Endothelial cell of umbilical vein (primary cell): ENCODE data around the gene MGAT1. TPM values are rescaled to one million over a fixed set of nuclear protein-coding genes. Genes with fewer than 3 reads are reported as not detected.

Source experiments
- BruUV-seq: library from RNA; stranded (reverse); fragments of 400-500 nt; replicated peaks from 2 replicates; lab custom pipeline; 2021; lab: Mats Ljungman, UMichigan
- CTCF ChIA-PET: fragments of 300-600, 350-600 bp; sonication (Branson Sonifier 250); formaldehyde crosslinking; loops from one replicate; lab custom pipeline; 2021; ENCODE audit warnings: antibody characterized with exemption, inconsistent platforms; lab: Charles Lee
- POLR2A ChIA-PET: fragments of 300-600, 350-600 bp; sonication (Branson Sonifier 250); formaldehyde crosslinking; loops from one replicate; lab custom pipeline; 2021; ENCODE audit warnings: antibody characterized with exemption, inconsistent platforms; lab: Charles Lee
- DNase-seq: peaks from one replicate; pipeline ENCODE4 v3.0.0-alpha.2; 2011; ENCODE audit warnings: low read depth, low spot score
- FAIRE-seq: peaks from 2 replicates; lab custom pipeline; 2011; peaks lifted over from hg19 to GRCh38; lab: Jason Lieb, UNC
- H2AFZ ChIP-seq: 2 replicates; pipeline ENCODE4 v1.6.0; 2012; ENCODE audit warnings: low read depth, low read length, control low read depth, inconsistent platforms
- H3K27ac ChIP-seq: 2 replicates; pipeline ENCODE4 v1.5.1; 2011; ENCODE audit warnings: low read depth, mild to moderate bottlenecking, control low read depth, low read length, moderate library complexity; ENCODE audit not compliant: insufficient read depth
- H3K27me3 ChIP-seq, 2 experiments: 2 replicates each; pipeline versions ENCODE4 v1.6.0 to v1.6.1; 2011; ENCODE audit warnings: low read length in 2 of 2, mixed read lengths in 1 of 2; ENCODE audit not compliant: control insufficient read depth in 2 of 2, insufficient read depth in 2 of 2
- H3K36me3 ChIP-seq, 2 experiments: 2 replicates in 1 of 2; 3 replicates in 1 of 2; pipeline ENCODE4 v1.5.1; 2011; ENCODE audit warnings: low read length in 2 of 2, mild to moderate bottlenecking in 1 of 2, moderate library complexity in 1 of 2; ENCODE audit not compliant: control insufficient read depth in 2 of 2, insufficient read depth in 2 of 2; ENCODE audit errors: extremely low read depth in 1 of 2
- H3K4me1 ChIP-seq: 3 replicates; pipeline ENCODE4 v1.5.1; 2011; ENCODE audit warnings: mild to moderate bottlenecking, low read length; ENCODE audit not compliant: control insufficient read depth, insufficient read depth; ENCODE audit errors: extremely low read depth
- H3K4me2 ChIP-seq: 2 replicates; pipeline ENCODE4 v1.6.1; 2011; ENCODE audit warnings: low read length, control low read depth, mixed read lengths; ENCODE audit not compliant: insufficient read depth
- H3K4me3 ChIP-seq, 3 experiments: fragments of 200-600 bp in 1 of 3; sonication (generic), shearing (Covaris generic) in 1 of 3; replicated peaks in 1 of 3; 2 replicates each; pipeline ENCODE4 v1.5.1; 2011 to 2016; ENCODE audit warnings: control low read depth in 3 of 3, low read length in 3 of 3, mild to moderate bottlenecking in 2 of 3, inconsistent platforms in 1 of 3, low read depth in 1 of 3, moderate library complexity in 1 of 3; ENCODE audit not compliant: insufficient read depth in 1 of 3
- H3K79me2 ChIP-seq: 2 replicates; pipeline ENCODE4 v1.6.0; 2012; ENCODE audit warnings: low read length, inconsistent platforms; ENCODE audit not compliant: control insufficient read depth, insufficient read depth
- H3K9ac ChIP-seq: replicated peaks from 2 replicates; pipeline ENCODE3; 2011; ENCODE audit warnings: low read length, control low read depth; ENCODE audit not compliant: insufficient read depth; ENCODE audit errors: extremely low read depth
- H3K9me1 ChIP-seq: replicated peaks from 3 replicates; pipeline ENCODE4 v1.6.0; 2011; ENCODE audit warnings: mild to moderate bottlenecking, low read length; ENCODE audit not compliant: control insufficient read depth, insufficient read depth; ENCODE audit errors: extremely low read depth
- H3K9me3 ChIP-seq: replicated peaks from 2 replicates; pipeline ENCODE4 v1.5.1; 2012; ENCODE audit warnings: low read length, inconsistent platforms; ENCODE audit not compliant: control insufficient read depth, insufficient read depth
- H4K20me1 ChIP-seq: replicated peaks from 2 replicates; pipeline ENCODE3; 2011; ENCODE audit warnings: mild to moderate bottlenecking, low read length; ENCODE audit not compliant: control insufficient read depth, insufficient read depth; ENCODE audit errors: extremely low read depth
- EZH2 ChIP-seq: IDR thresholded peaks from 2 replicates; pipeline ENCODE4 v1.6.1; 2012; ENCODE audit warnings: borderline replicate concordance, low read depth, mild to moderate bottlenecking, moderate library complexity, low read length, inconsistent platforms; ENCODE audit not compliant: severe bottlenecking
- FOS ChIP-seq: IDR thresholded peaks from 2 replicates; pipeline ENCODE4 v1.6.1; 2011; ENCODE audit warnings: mild to moderate bottlenecking, low read length, moderate library complexity, borderline replicate concordance; ENCODE audit not compliant: insufficient read depth
- GATA2 ChIP-seq: IDR thresholded peaks from 2 replicates; pipeline ENCODE4 v1.7.0; 2011; ENCODE audit warnings: low read depth, mild to moderate bottlenecking, moderate library complexity, mixed read lengths, low read length; ENCODE audit not compliant: insufficient read length, insufficient read depth
- JUN ChIP-seq: IDR thresholded peaks from 2 replicates; pipeline ENCODE4 v1.6.1; 2011; ENCODE audit warnings: borderline replicate concordance, low read depth; ENCODE audit not compliant: insufficient read length, insufficient read depth
- MYC ChIP-seq: IDR thresholded peaks from one replicate; pipeline ENCODE4 v1.6.1; 2011; ENCODE audit warnings: mild to moderate bottlenecking, low read depth, low read length
- POLR2A ChIP-seq: IDR thresholded peaks from 2 replicates; pipeline ENCODE4 v1.6.1; 2012; ENCODE audit warnings: low read depth, mild to moderate bottlenecking, control low read depth, low read length
- POLR2AphosphoS5 ChIP-seq: IDR thresholded peaks from 2 replicates; pipeline ENCODE4 v1.6.1; 2012; ENCODE audit warnings: low read depth, mild to moderate bottlenecking, control low read depth, low read length, moderate library complexity; ENCODE audit not compliant: insufficient read depth
- dilution Hi-C: fragments of 300-500 bp; cut with MboI; formaldehyde crosslinking; loops from one replicate; pipeline ENCODE4 v1.15.0; 2019; ENCODE audit warnings: low sequenced_read_pairs; ENCODE audit not compliant: extremely low pct_ligation_motif_present
- intact Hi-C: fragments of 100-400 bp; cut with micrococcal nuclease; formaldehyde crosslinking; loops from one replicate; pipeline ENCODE4 v1.10.0; 2022
- polyA plus RNA-seq, 4 experiments: library from polyadenylated mRNA; depleted of rRNA in 3 of 4; stranded (reverse) in 3 of 4; unstranded in 1 of 4; fragments of >200 nt; gene quantifications; 2 replicates each; pipeline versions ENCODE4 v1.2.1 to v1.2.3, GENCODE V29; 2011 to 2012; ENCODE audit warnings: missing spikeins in 1 of 4
- total RNA-seq: library from RNA; stranded (reverse); gene quantifications from 2 replicates; pipeline ENCODE4 v1.2.3, GENCODE V29; 2021
- TF ChIP-seq, protein P1 (sequence below), 2 donors: IDR thresholded peaks; 1 replicate in 1 of 2; 2 replicates in 1 of 2; pipeline ENCODE4 v1.5.1; 2011; ENCODE audit warnings: low read length in 2 of 2, mild to moderate bottlenecking in 2 of 2, moderate library complexity in 2 of 2, control low read depth in 1 of 2, inconsistent platforms in 1 of 2, low read depth in 1 of 2; ENCODE audit not compliant: insufficient read depth in 1 of 2; ENCODE audit errors: extremely low read depth in 1 of 2
- TF ChIP-seq, protein P2 (sequence below): IDR thresholded peaks from 2 replicates; pipeline ENCODE4 v1.6.1; 2011; ENCODE audit not compliant: insufficient read depth, insufficient read length

MGAT1 gene
- total and polyA plus RNA-seq, 2 donors (not counting 3 experiments of a cell fraction or from before 2014, with no cell fraction given) = 123 to 126 TPM

DNA sequence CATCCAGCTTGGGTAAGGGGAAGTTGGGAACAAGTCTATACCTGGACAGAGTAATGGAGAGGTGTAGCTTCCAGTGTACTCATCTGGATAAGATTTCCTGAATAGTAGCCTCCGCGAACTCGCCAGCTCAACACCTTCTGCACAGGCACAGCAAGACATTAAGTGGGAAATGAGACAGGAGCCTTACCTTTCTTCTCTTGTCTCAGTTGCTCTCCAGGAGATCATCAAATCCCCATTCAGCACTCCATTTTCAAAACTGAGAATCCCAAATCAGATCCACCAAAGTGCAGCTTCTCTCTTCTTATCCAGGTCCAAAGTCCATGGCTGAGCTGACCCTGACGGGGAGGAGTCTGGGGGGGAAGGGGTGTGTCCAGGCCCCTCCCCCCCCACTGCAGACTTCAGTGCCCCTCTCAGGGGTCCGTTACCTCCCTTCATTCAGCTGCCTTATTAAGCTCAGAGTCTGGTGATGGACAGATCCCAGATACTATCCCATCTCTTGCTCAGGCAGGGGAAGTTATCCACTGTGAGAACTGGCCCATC lies 5.9 kb upstream of the MGAT1 start:
- DNase-seq (no peak), FAIRE-seq (no peak)
- Histone ChIP-seq H3K36me3 (no peaks in the 10 kb centered on the region), H3K27me3 (no peaks in the 10 kb centered on the region), H2AFZ (no peak overlapping the region), H3K9me1 (no peaks in the 10 kb centered on the region), H3K79me2 (peaks cover 11% of the 10 kb centered on the region), H4K20me1 (no peaks in the 10 kb centered on the region), H3K4me3 (peak overlapping the region in 1 of 3 experiments; percentile 68), H3K9ac (no peak overlapping the region), H3K9me3 (no peaks in the 10 kb centered on the region), H3K4me1 (peaks cover 43% of the 10 kb centered on the region), H3K27ac (no peak overlapping the region), H3K4me2 (peak overlapping the region; percentile 77)
- ChIA-PET CTCF (interaction anchor here (1.0 to 1.4 kb wide), 4 partner anchors 21 to 365 kb away, joined by 3 to 5 read pairs (median 3); no protein-coding TSS in a partner anchor), POLR2A (no interaction called here)
- intact Hi-C loops (loop anchor here (10.0 kb wide), 1 partner anchor 314 kb away; the partner anchor contains the start of gene CNOT6), dilution Hi-C loops (no loop called here)
- TF ChIP-seq EZH2 (no peak), MYC (no peak), POLR2A (no peak), GATA2 (no peak), FOS (no peak), POLR2AphosphoS5 (no peak), JUN (no peak)
- TF ChIP-seq, protein P1, sequence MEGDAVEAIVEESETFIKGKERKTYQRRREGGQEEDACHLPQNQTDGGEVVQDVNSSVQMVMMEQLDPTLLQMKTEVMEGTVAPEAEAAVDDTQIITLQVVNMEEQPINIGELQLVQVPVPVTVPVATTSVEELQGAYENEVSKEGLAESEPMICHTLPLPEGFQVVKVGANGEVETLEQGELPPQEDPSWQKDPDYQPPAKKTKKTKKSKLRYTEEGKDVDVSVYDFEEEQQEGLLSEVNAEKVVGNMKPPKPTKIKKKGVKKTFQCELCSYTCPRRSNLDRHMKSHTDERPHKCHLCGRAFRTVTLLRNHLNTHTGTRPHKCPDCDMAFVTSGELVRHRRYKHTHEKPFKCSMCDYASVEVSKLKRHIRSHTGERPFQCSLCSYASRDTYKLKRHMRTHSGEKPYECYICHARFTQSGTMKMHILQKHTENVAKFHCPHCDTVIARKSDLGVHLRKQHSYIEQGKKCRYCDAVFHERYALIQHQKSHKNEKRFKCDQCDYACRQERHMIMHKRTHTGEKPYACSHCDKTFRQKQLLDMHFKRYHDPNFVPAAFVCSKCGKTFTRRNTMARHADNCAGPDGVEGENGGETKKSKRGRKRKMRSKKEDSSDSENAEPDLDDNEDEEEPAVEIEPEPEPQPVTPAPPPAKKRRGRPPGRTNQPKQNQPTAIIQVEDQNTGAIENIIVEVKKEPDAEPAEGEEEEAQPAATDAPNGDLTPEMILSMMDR (IDR thresholded peaks at IDR 0.05; ENCODE audit: extremely low read depth in 1 of 2, insufficient read depth in 1 of 2, low read depth in 1 of 2, low read length in 2 of 2) = no peak
- TF ChIP-seq, protein P2, sequence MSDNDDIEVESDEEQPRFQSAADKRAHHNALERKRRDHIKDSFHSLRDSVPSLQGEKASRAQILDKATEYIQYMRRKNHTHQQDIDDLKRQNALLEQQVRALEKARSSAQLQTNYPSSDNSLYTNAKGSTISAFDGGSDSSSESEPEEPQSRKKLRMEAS = no peak
- TSS peak; percentile 26 for BruUV-seq
